SK-N-SH (cell line): ENCODE data around the gene TRIM69. TPM values are rescaled to one million over a fixed set of nuclear protein-coding genes. Genes with fewer than 3 reads are reported as not detected.
"Not testable (repeated sequence)": the region's sequence is repeated elsewhere in the genome, so short reads cannot be mapped to it uniquely, and the experiment has no call there.

Experiments used
- CTCF ChIA-PET: fragments of 300-600, 350-600 bp; formaldehyde crosslinking; extraction: SDS; loops from one replicate; lab custom pipeline; 2021; lab: Yijun Ruan, JAX
- POLR2A ChIA-PET: fragments of 350-600 bp; sonication (Branson Sonifier 250); formaldehyde crosslinking; extraction: SDS; loops from one replicate; lab custom pipeline; 2020; ENCODE audit warnings: antibody characterized with exemption, inconsistent platforms; lab: Yijun Ruan, JAX
- DNase-seq: peaks from one replicate; pipeline ENCODE4 v3.0.0; 2012
- H2AFZ ChIP-seq: fragments of 200-600 bp; sonication (generic); 2 replicates; pipeline ENCODE4 v1.8.1; 2016; ENCODE audit warnings: antibody characterized with exemption, mild to moderate bottlenecking, low read depth
- H3F3A ChIP-seq: fragments of 200-600 bp; sonication (generic); replicated peaks from 2 replicates; pipeline ENCODE3; 2016; ENCODE audit warnings: antibody characterized with exemption, mild to moderate bottlenecking; ENCODE audit not compliant: insufficient read depth
- H3K27ac ChIP-seq, 2 experiments: fragments of 200-500 bp in 1 of 2; fragments of 200-600 bp in 1 of 2; sonication (Bioruptor generic) in 1 of 2; sonication (generic), shearing (Covaris generic) in 1 of 2; 2 replicates each; pipeline versions ENCODE4 v1.5.1 to v1.6.1; 2014 to 2016; ENCODE audit warnings: low read depth in 2 of 2, inconsistent platforms in 1 of 2, low read length in 1 of 2, mild to moderate bottlenecking in 1 of 2, mixed read lengths in 1 of 2
- H3K27me3 ChIP-seq: fragments of 200-600 bp; sonication (generic), shearing (Covaris generic); 2 replicates; pipeline ENCODE4 v1.6.1; 2016; ENCODE audit warnings: mixed run types; ENCODE audit not compliant: insufficient read depth
- H3K36me3 ChIP-seq, 2 experiments: fragments of 200-500 bp in 1 of 2; fragments of 200-600 bp in 1 of 2; sonication (Bioruptor generic) in 1 of 2; sonication (generic) in 1 of 2; replicated peaks in 1 of 2; 2 replicates each; pipeline versions ENCODE3 to v1.5.1; 2014 to 2016; ENCODE audit warnings: low read length in 1 of 2, mild to moderate bottlenecking in 1 of 2; ENCODE audit not compliant: insufficient read depth in 2 of 2, control insufficient read depth in 1 of 2
- H3K4me1 ChIP-seq, 2 experiments: fragments of 200-500 bp in 1 of 2; fragments of 200-600 bp in 1 of 2; sonication (Bioruptor generic) in 1 of 2; sonication (generic), shearing (Covaris generic) in 1 of 2; 2 replicates each; pipeline versions ENCODE4 v1.5.1 to v1.6.1; 2014 to 2016; ENCODE audit warnings: low read depth in 1 of 2, low read length in 1 of 2, mixed run types in 1 of 2; ENCODE audit not compliant: insufficient read depth in 2 of 2, control insufficient read depth in 1 of 2
- H3K4me2 ChIP-seq: fragments of 200-600 bp; sonication (generic), shearing (Covaris generic); 2 replicates; pipeline ENCODE4 v1.6.1; 2017; ENCODE audit warnings: mixed run types
- H3K4me3 ChIP-seq, 2 experiments: fragments of 200-500 bp in 1 of 2; fragments of 200-600 bp in 1 of 2; sonication (Bioruptor generic) in 1 of 2; sonication (generic), shearing (Covaris generic) in 1 of 2; 2 replicates each; pipeline versions ENCODE4 v1.5.1 to v1.8.1; 2014 to 2016; ENCODE audit warnings: low read depth in 2 of 2, inconsistent platforms in 1 of 2, low read length in 1 of 2, mild to moderate bottlenecking in 1 of 2, mixed read lengths in 1 of 2, moderate library complexity in 1 of 2
- H3K79me2 ChIP-seq: fragments of 200-600 bp; sonication (generic); 2 replicates; pipeline ENCODE4 v1.8.1; 2017; ENCODE audit warnings: mild to moderate bottlenecking; ENCODE audit not compliant: insufficient read depth
- H3K9ac ChIP-seq: fragments of 200-600 bp; sonication (generic); 2 replicates; pipeline ENCODE4 v1.6.1; 2017; ENCODE audit warnings: mixed run types
- H3K9me2 ChIP-seq: fragments of 200-600 bp; sonication (generic); 2 replicates; pipeline ENCODE4 v1.6.1; 2017; ENCODE audit warnings: mixed run types
- H3K9me3 ChIP-seq: fragments of 200-600 bp; sonication (generic); 2 replicates; pipeline ENCODE4 v1.6.1; 2017; ENCODE audit warnings: mixed run types, mild to moderate bottlenecking, moderate library complexity
- H4K20me1 ChIP-seq: fragments of 200-600 bp; sonication (generic); 2 replicates; pipeline ENCODE4 v1.6.1; 2017; ENCODE audit warnings: mild to moderate bottlenecking, mixed run types; ENCODE audit not compliant: insufficient read depth
- CHD2 ChIP-seq: fragments of 150-350 bp; IDR thresholded peaks from 2 replicates; pipeline ENCODE4 v1.6.1; 2018; ENCODE audit warnings: low read length; ENCODE audit not compliant: partially characterized antibody
- EP300 ChIP-seq, 2 experiments: IDR thresholded peaks; 2 replicates each; pipeline versions ENCODE4 v1.4.0 to v1.6.1; 2012; ENCODE audit warnings: borderline replicate concordance in 1 of 2, low read depth in 1 of 2, low read length in 1 of 2
- FOXJ3 ChIP-seq: sonication (generic); formaldehyde crosslinking; IDR thresholded peaks from 2 replicates; pipeline ENCODE4 v1.5.1; 2020; ENCODE audit warnings: mild to moderate bottlenecking, missing genetic modification reagents
- GABPA ChIP-seq: IDR thresholded peaks from 2 replicates; pipeline ENCODE4 v1.4.0; 2012; ENCODE audit warnings: low read depth, mild to moderate bottlenecking
- JUND ChIP-seq: IDR thresholded peaks from 2 replicates; pipeline ENCODE4 v1.4.0; 2012
- MEF2A ChIP-seq: IDR thresholded peaks from 2 replicates; pipeline ENCODE4 v1.4.0; 2012; ENCODE audit warnings: low read depth, borderline replicate concordance
- MXI1 ChIP-seq: IDR thresholded peaks from 2 replicates; pipeline ENCODE4 v1.6.1; 2012; ENCODE audit warnings: mild to moderate bottlenecking, low read depth, low read length, improper control_type of control experiment
- NFIC ChIP-seq: IDR thresholded peaks from 2 replicates; pipeline ENCODE4 v1.4.0; 2012; ENCODE audit warnings: borderline replicate concordance
- POLR2AphosphoS5 ChIP-seq: IDR thresholded peaks from 2 replicates; pipeline ENCODE4 v1.6.1; 2012; ENCODE audit warnings: low read depth, low read length
- RAD21 ChIP-seq: IDR thresholded peaks from 2 replicates; pipeline ENCODE4 v1.6.1; 2012; ENCODE audit warnings: mild to moderate bottlenecking, low read length
- RFX5 ChIP-seq: IDR thresholded peaks from 2 replicates; pipeline ENCODE4 v1.6.1; 2012; ENCODE audit warnings: mild to moderate bottlenecking, improper control_type of control experiment, low read length
- SIN3A ChIP-seq: IDR thresholded peaks from 2 replicates; pipeline ENCODE4 v1.6.1; 2012; ENCODE audit warnings: low read depth, mild to moderate bottlenecking, low read length, moderate library complexity, borderline replicate concordance
- USF2 ChIP-seq: fragments of 150-350 bp; IDR thresholded peaks from 2 replicates; pipeline ENCODE4 v1.6.1; 2017; ENCODE audit warnings: antibody characterized with exemption, low read length, low read depth, borderline replicate concordance
- WGBS: methylation state at CpG from one replicate; pipeline ENCODE4 v1.1.6; 2017; ENCODE audit warnings: low lambda C conversion rate; 5-methylcytosine and 5-hydroxymethylcytosine counted together
- polyA plus RNA-seq, 3 experiments: library from polyadenylated mRNA; depleted of rRNA; stranded (reverse); fragments of >200 nt; gene quantifications; 2 replicates each; pipeline ENCODE4 v1.2.3, GENCODE V29; 2012
- TF ChIP-seq, protein P1 (sequence below): IDR thresholded peaks from 2 replicates; pipeline ENCODE4 v1.6.1; 2012; ENCODE audit warnings: mild to moderate bottlenecking, low read depth, low read length, moderate library complexity
- TF ChIP-seq, protein P2 (sequence below): fragments of 200-600 bp; sonication (generic); IDR thresholded peaks from 2 replicates; pipeline ENCODE4 v1.6.1; 2017; ENCODE audit warnings: antibody characterized with exemption, mild to moderate bottlenecking, moderate library complexity

Gene TRIM69
- polyA plus RNA-seq, 1 of the 3 experiments (the other 2 are of a cell fraction): 9.7 TPM

GRCh38 chr15:44698641-44699040, 37.7 kb upstream of the TRIM69 start:
- H3K27ac ChIP-seq: no peak overlapping the region
- no peaks in the 10 kb centered on the region for H3K79me2 ChIP-seq
- TF ChIP-seq RFX5 (no peak), MXI1 (no peak), JUND (no peak), POLR2AphosphoS5 (no peak), NFIC (no peak), FOXJ3 (CRISPR knock-in tag) (no peak), USF2 (no peak), EP300 (IDR thresholded peaks at IDR 0.05; ENCODE audit: borderline replicate concordance in 1 of 2, low read depth in 1 of 2, low read length in 1 of 2) (no peak)
- TF ChIP-seq, all 33 proteins: peak for 0
- no peaks in the 10 kb centered on the region; the same call in 1 of the 2 replicates for H3K9me3 ChIP-seq
- ChIA-PET CTCF (interaction anchor here (0.7 to 1.7 kb wide), 2 partner anchors 12 to 82 kb away, joined by 3 to 5 read pairs; partner anchors contain the start of gene PATL2), POLR2A (no interaction called here)
- H3K4me2 ChIP-seq: no peak overlapping the region
- no peaks in the 10 kb centered on the region for H3F3A ChIP-seq
- H3K9ac ChIP-seq: no peak overlapping the region
- H3K4me1 ChIP-seq: no peaks in the 10 kb centered on the region
- no peak for DNase-seq
- H4K20me1 ChIP-seq: no peaks in the 10 kb centered on the region
- H3K4me3 ChIP-seq: no peak overlapping the region
- WGBS: 52% methylated on average over 2 of the region's 2 CpGs
- H3K27me3 ChIP-seq: no peaks in the 10 kb centered on the region
- H2AFZ ChIP-seq: no peak overlapping the region
- no peaks in the 10 kb centered on the region for H3K9me2 ChIP-seq
- H3K36me3 ChIP-seq: no peaks in the 10 kb centered on the region

GRCh38 chr15:44700676-44701075, 35.7 kb upstream of the TRIM69 start:
- H3K9me2 ChIP-seq, H3F3A ChIP-seq, DNase-seq, H3K4me2 ChIP-seq, H3K9ac ChIP-seq, H3K4me1 ChIP-seq, CTCF ChIA-PET, H3K27ac ChIP-seq, H3K27me3 ChIP-seq, POLR2A ChIA-PET, H3K36me3 ChIP-seq, H3K4me3 ChIP-seq, H3K79me2 ChIP-seq, H2AFZ ChIP-seq, H4K20me1 ChIP-seq, H3K9me3 ChIP-seq: not testable (repeated sequence)

DNA sequence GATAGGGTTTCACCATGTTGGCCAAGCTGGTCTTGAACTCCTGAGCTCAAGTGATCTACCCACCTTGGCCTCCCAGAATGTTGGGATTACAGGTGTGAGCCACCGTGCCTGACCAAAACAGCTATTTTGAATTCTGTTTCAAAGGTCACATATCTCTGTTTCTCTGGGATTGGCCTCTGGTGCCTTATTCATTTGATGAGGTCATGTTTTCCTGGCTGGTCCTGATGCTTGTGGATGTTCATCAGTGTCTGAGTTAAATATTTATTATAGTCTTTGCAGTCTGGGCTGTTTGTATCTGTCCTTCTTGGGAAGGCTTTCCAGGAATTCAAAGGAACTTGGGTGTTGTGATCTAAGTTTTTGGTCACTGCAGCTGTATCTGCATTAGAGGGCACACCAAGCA, 30.3 kb upstream of the TRIM69 start:
- CTCF ChIA-PET: interaction anchor here (1.1 to 11.4 kb wide), 3 partner anchors 31 to 42 kb away, joined by 3 to 117 read pairs (median 4); partner anchors contain the start of genes SPG11 and TRIM69
- TF ChIP-seq, protein P1, sequence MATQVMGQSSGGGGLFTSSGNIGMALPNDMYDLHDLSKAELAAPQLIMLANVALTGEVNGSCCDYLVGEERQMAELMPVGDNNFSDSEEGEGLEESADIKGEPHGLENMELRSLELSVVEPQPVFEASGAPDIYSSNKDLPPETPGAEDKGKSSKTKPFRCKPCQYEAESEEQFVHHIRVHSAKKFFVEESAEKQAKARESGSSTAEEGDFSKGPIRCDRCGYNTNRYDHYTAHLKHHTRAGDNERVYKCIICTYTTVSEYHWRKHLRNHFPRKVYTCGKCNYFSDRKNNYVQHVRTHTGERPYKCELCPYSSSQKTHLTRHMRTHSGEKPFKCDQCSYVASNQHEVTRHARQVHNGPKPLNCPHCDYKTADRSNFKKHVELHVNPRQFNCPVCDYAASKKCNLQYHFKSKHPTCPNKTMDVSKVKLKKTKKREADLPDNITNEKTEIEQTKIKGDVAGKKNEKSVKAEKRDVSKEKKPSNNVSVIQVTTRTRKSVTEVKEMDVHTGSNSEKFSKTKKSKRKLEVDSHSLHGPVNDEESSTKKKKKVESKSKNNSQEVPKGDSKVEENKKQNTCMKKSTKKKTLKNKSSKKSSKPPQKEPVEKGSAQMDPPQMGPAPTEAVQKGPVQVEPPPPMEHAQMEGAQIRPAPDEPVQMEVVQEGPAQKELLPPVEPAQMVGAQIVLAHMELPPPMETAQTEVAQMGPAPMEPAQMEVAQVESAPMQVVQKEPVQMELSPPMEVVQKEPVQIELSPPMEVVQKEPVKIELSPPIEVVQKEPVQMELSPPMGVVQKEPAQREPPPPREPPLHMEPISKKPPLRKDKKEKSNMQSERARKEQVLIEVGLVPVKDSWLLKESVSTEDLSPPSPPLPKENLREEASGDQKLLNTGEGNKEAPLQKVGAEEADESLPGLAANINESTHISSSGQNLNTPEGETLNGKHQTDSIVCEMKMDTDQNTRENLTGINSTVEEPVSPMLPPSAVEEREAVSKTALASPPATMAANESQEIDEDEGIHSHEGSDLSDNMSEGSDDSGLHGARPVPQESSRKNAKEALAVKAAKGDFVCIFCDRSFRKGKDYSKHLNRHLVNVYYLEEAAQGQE: no peak
- TF ChIP-seq GABPA: no peak
- TF ChIP-seq, protein P2, sequence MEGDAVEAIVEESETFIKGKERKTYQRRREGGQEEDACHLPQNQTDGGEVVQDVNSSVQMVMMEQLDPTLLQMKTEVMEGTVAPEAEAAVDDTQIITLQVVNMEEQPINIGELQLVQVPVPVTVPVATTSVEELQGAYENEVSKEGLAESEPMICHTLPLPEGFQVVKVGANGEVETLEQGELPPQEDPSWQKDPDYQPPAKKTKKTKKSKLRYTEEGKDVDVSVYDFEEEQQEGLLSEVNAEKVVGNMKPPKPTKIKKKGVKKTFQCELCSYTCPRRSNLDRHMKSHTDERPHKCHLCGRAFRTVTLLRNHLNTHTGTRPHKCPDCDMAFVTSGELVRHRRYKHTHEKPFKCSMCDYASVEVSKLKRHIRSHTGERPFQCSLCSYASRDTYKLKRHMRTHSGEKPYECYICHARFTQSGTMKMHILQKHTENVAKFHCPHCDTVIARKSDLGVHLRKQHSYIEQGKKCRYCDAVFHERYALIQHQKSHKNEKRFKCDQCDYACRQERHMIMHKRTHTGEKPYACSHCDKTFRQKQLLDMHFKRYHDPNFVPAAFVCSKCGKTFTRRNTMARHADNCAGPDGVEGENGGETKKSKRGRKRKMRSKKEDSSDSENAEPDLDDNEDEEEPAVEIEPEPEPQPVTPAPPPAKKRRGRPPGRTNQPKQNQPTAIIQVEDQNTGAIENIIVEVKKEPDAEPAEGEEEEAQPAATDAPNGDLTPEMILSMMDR: no peak
- no peak for TF ChIP-seq USF2
- TF ChIP-seq RAD21: no peak
- TF ChIP-seq SIN3A: no peak
- TF ChIP-seq MEF2A: no peak
- no peak for TF ChIP-seq CHD2

More for the DNA sequence above, 30.3 kb upstream of the TRIM69 start:
- Histone ChIP-seq H2AFZ (no peak overlapping the region), H3K27ac (no peak overlapping the region), H3K9me2 (no peaks in the 10 kb centered on the region), H3K4me2 (no peak overlapping the region), H4K20me1 (no peaks in the 10 kb centered on the region), H3K79me2 (no peaks in the 10 kb centered on the region), H3K36me3 (no peaks in the 10 kb centered on the region), H3K4me1 (no peaks in the 10 kb centered on the region), H3K9ac (no peak overlapping the region), H3K9me3 (no peaks in the 10 kb centered on the region; the same call in 1 of the 2 replicates), H3K4me3 (no peak overlapping the region), H3K27me3 (no peaks in the 10 kb centered on the region), H3F3A (peaks cover 5% of the 10 kb centered on the region)
- 86% methylated on average over 1 of the region's 1 CpG for WGBS
- POLR2A ChIA-PET: interaction anchor here (2.0 kb wide), 1 partner anchor 42 kb away, joined by 5 read pairs; the partner anchor contains the start of gene SPG11
- no peak for DNase-seq
